Urothelium cell line (cell line): ENCODE data around the gene PIK3R2.
"Not testable (repeated sequence)": the region's sequence is repeated elsewhere in the genome, so short reads cannot be mapped to it uniquely, and the experiment has no call there.

Experiments
- DNase-seq: peaks from one replicate; pipeline ENCODE4 v3.0.0; 2011; ENCODE audit warnings: low spot score, mixed read lengths
- FAIRE-seq: peaks from 2 replicates; lab custom pipeline; 2011; peaks lifted over from hg19 to GRCh38; lab: Jason Lieb, UNC

The PIK3R2 gene

DNA sequence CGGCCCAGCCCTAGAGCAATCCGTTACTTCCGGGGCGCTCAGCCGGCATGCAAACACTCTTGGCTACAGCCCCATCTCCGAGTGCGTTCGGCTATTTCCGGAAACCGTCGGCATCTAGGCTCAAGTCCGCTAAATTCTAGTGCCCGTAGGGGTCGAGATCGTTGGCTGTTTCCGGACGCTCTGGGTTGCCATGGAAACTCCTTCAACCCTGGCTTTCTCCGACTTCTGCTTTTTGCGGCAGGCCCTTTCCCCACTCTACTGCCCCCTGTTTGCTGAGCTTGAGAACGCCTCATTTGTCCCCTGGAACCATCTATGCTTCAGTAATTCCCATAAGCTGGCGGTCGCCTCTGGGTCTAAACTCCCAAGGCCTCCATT lies 534 bp upstream of the PIK3R2 start:
- DNase-seq = peak; percentile 92
- FAIRE-seq = peak; percentile 20

DNA sequence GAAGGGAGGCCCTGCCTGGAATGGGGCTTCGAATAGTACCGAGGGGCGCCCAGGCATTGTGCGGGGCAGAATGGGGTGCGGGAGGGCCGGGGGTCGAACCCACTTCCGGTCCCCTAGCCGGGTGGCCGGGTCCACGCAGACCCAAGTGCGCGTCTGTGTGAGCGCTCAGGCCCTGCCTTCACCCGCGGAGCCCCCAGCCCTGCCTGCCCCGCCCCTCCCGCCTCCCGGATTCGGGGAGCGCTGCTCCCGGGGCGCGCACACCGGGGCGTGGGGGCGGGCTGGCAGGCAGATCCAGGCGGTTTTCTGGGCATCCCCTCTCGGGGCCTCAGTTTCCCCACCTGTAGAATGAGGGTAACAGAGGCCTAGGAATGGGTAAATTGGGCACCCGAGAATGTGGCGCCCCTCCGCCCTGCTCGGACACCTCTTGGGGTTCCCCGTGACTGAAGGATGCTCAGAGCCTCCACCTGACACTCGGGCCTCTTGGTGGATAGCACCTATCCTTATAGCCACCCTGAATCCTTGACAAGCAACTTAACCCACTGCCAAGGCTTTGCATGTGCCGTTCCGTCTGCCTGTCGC lies 682 bp downstream of the PIK3R2 start:
- DNase-seq (no peak), FAIRE-seq (no peak)

DNA sequence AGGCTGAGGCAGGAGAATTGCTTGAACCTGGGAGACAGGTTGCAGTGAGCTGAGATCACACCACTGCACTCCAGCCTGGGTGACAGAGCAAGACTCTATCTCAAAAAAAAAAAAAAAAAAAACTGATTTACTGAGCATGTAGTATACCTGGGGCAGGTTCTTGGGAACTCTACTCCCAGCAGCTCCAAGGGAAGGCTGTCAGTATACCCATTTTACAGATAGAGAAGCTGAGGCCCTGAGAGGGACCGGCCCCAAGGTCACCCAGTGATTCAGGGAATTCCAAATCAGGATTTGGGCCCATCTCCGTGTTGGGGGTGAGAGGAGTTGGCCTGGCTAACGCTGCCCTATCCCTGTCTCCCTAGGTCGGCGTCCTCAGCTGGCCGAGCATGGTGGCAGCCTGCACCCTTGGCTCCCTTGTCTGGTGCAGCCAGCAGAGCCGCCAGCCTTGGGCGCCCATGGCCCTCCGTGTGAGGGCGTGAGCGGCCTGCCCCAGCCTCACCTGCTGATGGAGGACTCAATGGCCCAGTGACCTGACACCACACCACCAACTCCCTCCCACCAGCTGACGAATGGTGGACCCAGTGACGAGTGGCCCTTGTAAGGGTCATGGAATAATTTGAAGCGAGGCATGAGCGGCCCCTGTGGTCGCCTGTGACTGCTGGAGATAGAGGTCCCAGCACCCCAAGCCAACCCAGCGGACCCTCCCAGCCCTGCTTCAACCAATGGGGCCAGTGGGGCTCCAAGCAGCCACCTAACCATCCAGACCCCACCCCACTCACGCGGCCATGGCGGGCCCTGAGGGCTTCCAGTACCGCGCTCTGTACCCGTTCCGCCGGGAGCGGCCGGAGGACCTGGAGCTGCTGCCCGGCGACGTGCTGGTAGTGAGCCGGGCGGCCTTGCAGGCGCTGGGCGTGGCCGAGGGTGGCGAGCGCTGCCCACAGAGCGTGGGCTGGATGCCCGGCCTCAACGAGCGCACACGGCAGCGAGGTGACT lies 2.4 kb downstream of the PIK3R2 start:
- DNase-seq (no peak), FAIRE-seq (no peak)

DNA sequence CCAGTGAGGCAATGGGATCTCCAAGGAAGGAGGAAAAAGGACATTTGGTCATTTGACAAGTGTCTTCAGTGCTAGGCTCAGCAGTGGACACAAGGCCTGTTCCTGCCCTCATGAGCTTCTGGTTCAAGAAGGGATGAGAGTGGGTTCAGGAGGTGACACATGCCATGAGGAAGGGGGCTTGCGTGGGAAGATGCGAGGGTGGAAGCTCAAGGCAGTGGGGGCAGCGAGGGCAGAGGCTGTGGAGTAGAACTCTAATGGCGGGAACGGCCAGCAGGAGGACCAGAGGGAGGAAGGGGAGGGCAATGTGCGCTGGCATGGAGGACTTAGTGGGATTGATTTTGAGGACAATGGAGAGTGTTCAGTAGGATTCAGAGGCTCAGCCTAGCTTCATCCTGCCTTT lies 3.3 kb downstream of the PIK3R2 start:
- FAIRE-seq (no peak), DNase-seq (no peak)

DNA sequence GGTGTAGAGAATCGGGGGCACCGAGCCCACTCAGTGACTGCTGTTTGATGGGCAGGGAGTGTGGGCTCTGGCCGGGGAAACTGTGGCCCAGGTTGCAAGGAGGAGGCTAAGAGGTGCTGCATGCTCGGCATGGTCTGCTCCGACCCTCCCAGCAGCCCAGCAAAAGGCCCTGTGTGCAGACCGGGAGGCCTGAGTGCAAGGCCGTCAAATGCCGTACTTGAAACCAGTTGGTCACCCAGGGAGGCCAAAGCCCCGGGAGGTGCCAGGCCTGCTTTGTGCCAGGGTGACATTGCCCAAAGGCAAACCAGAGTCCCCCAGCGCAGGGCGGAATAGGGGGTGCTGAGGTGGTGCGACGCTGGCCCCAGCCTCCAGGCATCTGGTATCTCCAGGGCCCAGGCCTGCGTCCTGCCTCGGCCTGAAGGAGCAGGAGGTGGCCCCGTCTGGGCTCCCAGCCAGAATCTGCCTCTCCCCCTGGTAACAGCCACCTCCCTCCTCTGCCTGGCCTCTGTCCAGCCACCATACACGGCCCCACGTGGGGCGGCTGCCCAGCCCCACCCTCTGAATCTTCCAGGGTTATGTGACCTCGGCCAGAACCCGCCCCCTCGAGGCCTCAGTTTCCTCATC lies 4.0 kb downstream of the PIK3R2 start:
- DNase-seq = peak; percentile 85
- no peak for FAIRE-seq

DNA sequence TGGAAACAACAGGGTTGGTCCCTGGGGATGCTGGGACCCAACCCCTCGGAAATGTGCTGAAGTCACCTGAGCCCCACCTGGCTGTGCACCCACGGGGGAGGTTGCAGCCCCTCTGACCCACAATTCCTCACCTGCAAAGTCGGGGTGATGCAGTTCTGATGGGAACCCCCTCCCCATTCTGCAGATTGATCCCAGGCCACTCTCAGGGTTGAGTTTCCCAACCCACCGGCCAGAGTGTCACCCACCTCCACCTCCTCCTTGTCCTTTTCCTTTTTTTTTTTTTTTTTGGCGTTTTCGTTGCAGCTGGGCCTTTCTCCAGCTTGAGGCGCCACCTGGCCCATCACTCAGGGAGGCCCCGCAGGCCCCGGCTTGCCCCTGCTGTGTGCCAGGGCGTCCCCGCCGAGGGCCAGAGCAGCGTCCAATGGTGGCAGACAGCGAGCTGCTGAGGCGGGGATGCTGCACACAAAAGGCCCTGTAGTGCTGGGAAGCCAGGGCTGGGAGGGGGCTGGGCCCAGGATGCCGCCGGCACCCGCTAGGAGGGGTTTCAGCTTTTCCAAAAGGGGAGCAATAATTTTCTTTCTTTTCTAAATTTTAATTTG lies 4.6 kb downstream of the PIK3R2 start:
- DNase-seq (no peak), FAIRE-seq (no peak)

DNA sequence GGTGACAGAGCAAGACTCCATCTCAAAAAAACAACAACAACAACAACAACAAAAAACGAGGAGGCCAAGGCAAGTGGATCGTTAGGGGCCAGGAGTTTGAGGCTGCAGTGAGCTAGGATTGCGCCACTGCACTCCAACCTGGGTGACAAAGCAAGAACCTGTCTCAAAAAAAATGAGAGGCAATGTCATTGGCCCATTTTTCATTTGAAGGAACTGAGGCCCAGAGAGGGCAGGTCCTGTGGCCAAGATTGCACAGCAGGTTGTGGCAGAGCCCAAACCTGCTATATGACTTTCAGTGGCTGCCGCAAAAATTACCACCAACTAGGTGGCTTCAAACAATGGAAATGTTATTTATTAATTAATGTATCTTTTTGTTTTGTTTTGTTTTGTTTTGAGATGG lies 5.5 kb downstream of the PIK3R2 start:
- no peak for DNase-seq
- FAIRE-seq = no peak

DNA sequence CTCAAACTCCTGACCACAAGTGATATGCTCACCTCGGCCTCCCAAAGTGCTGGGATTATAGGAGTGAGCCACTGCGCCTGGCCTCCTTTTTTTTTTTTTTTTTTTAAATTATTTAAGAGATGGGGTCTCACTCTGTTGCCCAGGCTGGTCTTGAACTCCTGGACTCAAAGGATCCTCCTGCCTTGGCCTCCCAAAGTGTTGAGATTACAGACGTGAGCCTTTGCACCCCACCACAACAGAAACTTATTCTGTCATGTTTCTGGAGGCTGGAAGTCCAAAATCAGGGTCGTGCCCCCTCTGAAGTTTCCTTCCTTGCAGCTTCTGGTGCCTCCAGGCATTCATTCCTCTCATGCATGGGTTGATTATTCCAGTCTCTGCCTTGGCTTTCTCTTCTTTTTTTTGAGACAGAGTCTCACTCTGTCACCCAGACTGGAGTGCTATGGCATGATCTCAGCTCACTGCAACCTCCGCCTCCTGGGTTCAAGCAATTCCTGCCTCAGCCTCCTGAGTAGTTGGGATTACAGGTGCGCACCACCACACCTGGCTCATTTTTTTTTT lies 6.2 kb downstream of the PIK3R2 start:
- DNase-seq, FAIRE-seq: not testable (repeated sequence)

DNA sequence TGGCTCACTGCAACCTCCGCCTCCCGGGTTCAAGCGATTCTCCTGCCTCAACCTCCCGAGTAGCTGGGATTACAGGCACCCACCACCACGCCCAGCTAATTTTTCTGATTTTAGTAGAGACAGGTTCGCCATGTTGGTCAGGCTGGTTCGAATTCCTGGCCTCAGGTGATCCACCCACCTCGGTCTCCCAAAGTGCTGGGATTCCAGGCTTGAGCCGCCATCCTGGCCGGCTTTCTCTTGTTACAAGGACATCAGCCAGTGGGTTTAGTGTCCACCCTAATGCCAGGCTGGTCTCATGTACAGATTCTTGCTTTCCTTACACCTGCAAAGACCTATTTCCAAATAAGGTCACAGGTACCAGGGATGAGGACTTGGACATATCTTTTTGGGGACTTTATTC lies 6.8 kb downstream of the PIK3R2 start:
- DNase-seq (no peak), FAIRE-seq (no peak)

DNA sequence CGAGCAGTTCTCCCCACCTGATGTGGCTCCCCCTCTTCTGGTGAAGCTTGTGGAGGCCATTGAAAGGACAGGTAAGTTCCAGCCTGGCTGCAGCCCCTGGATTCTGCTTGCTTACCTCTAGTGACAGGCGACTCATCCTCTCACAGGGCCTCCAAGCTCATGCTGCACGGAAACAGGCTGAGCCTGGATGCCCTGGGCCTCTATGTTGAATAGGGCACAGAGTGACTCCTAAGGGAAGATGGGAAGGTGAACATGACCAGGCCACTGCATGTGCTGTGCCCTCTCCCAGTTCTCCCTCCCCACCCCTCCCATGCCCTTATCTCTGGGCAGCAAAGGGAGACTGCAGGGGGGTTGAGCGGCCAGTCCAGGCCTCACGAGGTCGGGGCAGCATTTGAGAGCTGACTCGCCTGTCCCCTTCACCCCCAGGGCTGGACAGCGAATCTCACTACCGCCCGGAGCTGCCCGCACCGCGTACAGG lies 7.6 kb downstream of the PIK3R2 start:
- FAIRE-seq (no peak), DNase-seq (no peak)

DNA sequence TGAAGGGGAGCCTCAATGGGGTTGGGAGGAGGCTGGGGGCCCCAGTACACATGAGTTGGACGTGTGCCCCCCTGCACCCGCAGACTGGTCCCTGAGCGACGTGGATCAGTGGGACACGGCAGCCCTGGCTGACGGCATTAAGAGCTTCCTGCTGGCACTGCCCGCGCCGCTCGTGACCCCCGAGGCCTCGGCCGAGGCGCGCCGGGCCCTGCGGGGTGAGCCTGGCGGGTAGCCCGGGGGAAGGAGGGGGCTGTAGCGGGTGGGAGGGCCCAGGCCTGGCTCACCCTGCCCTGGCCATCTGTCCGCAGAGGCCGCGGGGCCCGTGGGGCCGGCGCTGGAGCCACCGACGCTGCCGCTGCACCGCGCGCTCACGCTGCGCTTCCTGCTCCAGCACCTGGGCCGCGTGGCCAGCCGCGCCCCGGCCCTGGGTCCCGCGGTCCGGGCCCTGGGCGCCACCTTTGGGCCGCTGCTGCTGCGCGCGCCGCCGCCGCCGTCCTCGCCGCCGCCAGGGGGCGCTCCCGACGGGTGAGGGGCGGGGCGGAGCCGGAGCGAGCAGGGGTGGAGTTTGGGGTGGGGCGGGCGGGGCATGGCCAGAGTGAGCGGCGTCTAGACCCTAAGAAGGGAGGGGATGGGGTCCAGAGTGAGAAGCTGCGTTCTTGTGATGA lies 8.1 kb downstream of the PIK3R2 start:
- peak; percentile 80 for DNase-seq
- FAIRE-seq = no peak

DNA sequence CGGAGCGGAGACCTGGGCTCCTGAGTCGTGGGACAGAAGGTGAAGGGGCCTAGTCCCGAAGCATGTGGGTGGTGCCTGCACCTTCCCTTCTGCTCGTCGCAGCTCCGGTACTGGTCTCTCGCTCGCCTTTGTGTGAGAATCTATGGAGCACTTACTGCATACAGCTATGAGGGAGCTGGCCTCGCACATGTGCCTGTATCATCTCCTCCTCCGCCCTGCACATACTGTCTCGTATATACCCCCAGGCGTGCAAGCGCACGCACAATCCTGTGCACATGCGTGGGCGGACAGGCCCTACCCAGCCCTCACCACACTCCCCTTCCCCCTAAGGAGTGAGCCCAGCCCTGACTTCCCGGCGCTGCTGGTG lies 8.7 kb downstream of the PIK3R2 start:
- DNase-seq (no peak), FAIRE-seq (no peak)

DNA sequence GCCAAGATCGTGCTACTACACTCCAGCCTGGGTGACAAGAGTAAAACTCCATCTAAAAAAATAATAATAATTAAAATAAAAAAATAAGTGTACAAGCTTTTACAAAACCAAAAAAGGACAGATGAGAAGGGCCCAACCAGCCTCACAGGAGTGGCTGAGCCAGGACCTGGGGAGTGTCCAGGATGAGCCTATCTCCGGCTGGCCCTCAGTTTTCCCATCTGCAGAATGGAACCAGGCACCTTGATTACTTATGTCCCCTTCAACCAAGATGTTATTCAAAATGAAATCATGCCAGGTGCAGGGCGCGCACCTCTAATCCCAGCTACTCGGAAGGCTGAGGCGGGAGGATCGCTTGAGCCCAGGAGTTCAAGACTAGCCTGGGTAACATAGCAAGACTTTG lies 11.1 kb downstream of the PIK3R2 start:
- FAIRE-seq (no peak), DNase-seq (no peak)

DNA sequence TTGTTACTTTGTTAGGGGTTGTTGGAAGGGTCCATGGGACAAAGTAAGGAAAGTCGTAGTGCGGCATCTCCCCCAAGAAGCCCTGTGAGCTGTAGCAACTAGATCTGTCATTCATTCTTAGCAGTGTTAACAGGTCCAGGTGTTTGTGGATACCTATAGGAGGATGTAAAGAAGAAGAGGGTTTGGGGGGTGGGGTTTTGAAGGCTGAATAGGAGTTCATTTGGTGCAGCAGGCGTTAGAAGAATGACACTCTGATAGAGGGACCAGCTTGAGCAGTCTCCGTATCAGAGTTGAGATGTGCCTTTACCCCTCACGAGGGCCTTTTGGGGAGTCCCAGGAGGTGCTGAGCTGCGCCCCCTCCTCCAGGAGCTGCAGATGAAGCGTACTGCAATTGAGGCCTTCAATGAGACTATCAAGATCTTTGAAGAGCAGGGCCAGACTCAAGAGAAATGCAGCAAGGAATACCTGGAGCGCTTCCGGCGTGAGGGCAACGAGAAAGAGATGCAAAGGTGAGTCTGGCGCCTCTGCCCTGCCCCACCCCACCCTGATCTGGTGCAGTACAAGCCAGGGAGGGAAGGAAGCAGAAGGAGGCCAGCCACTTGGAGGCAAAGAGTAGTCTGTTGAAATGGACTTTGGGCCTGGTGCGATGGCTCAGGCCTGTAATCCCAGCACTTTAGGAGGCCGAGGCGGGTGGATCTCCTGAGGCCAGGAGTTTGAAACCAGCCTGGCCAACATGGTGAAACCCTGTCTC lies 13.0 kb downstream of the PIK3R2 start:
- no peak for DNase-seq
- no peak for FAIRE-seq

DNA sequence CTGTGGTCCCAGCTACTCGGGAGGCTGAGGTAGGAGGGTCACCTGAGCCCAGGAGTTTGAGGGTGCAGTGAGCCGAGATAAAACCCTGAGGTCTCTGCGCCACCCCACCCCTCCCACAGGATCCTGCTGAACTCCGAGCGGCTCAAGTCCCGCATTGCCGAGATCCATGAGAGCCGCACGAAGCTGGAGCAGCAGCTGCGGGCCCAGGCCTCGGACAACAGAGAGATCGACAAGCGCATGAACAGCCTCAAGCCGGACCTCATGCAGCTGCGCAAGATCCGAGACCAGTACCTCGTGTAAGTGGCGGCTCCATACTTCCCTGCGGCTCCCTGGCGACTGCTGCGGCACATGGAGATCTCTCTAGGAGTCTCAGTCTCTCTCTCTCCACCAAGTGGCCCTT lies 14.0 kb downstream of the PIK3R2 start:
- DNase-seq = no peak
- no peak for FAIRE-seq

DNA sequence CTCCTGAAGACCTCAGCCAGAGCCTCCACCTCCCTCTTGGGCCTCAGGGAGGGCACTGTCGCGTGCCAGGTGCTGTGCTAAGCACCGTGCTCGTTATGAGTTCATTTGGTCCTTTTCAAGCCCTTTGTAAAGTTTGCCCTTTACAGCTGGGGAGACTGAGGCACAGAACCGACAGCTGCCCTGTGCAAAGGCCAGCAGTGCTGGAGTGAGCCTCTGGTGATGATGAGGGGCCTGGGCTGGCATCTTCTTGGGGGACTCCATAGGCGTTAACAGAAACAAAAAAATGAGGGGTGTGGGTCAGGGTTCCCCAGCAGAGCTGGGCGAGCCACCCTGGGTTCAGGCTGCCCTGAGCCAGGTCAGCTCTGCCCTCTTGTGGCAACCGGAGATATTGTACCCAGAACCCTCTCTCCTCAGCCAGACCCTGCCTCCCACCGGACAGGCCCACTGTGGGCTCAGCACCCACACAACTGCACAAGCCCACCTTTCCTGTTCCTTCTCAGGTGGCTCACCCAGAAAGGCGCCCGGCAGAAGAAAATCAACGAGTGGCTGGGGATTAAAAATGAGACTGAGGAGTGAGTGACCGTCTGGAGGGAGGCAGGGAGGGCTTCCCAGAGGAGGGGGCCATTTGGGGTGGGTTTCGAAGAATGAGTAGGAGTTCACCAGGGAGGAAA lies 15.1 kb downstream of the PIK3R2 start:
- no peak for FAIRE-seq
- DNase-seq = peak; percentile 58

DNA sequence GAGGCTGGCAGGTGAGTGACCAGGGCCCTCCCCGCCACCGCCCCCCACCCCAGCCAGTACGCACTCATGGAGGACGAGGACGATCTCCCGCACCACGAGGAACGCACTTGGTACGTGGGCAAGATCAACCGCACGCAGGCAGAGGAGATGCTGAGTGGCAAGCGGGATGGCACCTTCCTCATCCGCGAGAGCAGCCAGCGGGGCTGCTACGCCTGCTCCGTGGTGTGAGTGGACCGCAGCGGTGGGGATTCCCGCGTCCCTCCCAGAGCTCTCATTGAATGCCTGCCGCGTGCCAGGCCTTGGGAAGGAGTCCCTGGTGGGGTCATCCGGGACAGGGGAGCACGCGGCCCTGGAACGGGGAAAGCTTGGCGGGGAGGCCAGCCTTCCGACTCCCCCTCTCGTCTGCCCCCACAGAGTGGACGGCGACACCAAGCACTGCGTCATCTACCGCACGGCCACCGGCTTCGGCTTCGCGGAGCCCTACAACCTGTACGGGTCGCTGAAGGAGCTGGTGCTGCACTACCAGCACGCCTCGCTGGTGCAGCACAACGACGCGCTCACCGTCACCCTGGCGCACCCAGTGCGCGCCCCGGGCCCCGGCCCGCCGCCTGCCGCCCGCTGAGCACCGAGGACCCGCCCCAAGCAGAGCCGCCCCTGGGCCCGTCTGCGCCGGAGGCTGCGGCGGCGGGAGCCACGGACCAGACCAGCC lies 15.9 kb downstream of the PIK3R2 start:
- no peak for DNase-seq
- FAIRE-seq = no peak

DNA sequence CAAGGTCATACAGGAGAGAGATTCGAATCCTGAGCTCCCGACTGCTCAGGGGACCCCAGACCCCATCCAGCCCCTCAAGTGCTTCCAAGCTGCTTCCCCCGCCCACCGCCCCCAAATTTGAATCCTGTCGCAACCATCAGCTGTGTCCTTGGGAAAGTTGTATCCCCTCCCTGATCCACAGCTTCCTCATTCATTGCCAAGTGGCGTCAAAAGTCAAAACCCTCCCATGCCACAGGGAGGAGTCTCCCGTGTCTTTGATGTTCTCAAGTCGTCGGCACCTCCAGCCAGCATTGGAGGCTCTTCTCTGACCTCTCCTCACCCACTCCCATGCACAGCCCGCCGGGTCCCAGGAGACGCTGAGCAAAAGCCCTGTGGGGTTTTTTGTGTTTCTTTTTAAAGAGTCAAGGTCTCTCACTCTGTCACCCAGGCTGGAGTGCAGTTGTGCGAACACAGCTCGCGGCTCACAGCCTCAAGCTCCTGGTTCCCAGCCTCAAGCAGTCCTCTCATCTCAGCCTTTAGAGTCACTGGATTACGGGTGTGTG lies 17.8 kb downstream of the PIK3R2 start:
- FAIRE-seq (no peak), DNase-seq (no peak)
